WI38 (cell line): ENCODE results near the gene TREH.

Experiments used
- H3K4me3 ChIP-seq: 2 replicates; pipeline ENCODE4 v1.5.1; 2011; ENCODE audit warnings: low read depth, mild to moderate bottlenecking, control low read depth, low read length
- CTCF ChIP-seq: IDR thresholded peaks from 2 replicates; pipeline ENCODE4 v1.5.1; 2012; ENCODE audit warnings: low read depth, mild to moderate bottlenecking, control low read depth, low read length

Gene TREH

GRCh38 chr11:118634431-118635236, 44.8 kb downstream of the TREH start:
- no peak for TF ChIP-seq CTCF
- H3K4me3 ChIP-seq = no peak overlapping the region

GRCh38 chr11:118633979-118634378, 45.5 kb downstream of the TREH start:
- no peak overlapping the region for H3K4me3 ChIP-seq
- no peak for TF ChIP-seq CTCF

- no peak for TF ChIP-seq CTCF
- H3K4me3 ChIP-seq = no peak overlapping the region
Measured at GRCh38 chr11:118633319-118633690, 46.1 kb downstream of the TREH start.

GRCh38 chr11:118632577-118633318, 46.7 kb downstream of the TREH start:
- no peak overlapping the region for H3K4me3 ChIP-seq
- TF ChIP-seq CTCF = no peak

- no peak overlapping the region for H3K4me3 ChIP-seq
- TF ChIP-seq CTCF = no peak
Measured at GRCh38 chr11:118631142-118631909, 48.1 kb downstream of the TREH start.

GRCh38 chr11:118629761-118630661, 49.4 kb downstream of the TREH start:
- TF ChIP-seq CTCF = no peak

More at GRCh38 chr11:118629761-118630661, 49.4 kb downstream of the TREH start:
- no peak overlapping the region for H3K4me3 ChIP-seq
